Measurements from ENCODE around the gene MMP2. TPM values are rescaled to one million over a fixed set of nuclear protein-coding genes. Genes with fewer than 3 reads are reported as not detected.

Gene MMP2
- total RNA-seq, 1 donor from 2014 or later: 1,246 TPM

DNA sequence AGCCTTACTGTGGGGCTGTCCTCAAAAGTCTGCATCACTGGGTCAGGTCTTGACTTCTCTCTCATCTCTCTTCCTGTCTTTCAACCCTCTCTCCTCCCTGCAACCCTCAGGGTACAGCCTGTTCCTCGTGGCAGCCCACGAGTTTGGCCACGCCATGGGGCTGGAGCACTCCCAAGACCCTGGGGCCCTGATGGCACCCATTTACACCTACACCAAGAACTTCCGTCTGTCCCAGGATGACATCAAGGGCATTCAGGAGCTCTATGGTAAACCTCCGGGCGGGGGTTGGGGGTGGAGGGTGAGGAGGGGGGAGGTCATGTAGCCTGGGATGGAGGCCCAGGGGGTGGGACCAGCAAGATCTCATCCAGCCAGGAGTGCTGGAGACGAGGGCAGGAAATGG is 12.7 kb downstream of the MMP2 start:
- Histone ChIP-seq H3K36me3 (ENCODE audit: insufficient read depth, low read length) (peaks cover 62% of the 10 kb centered on the region), H3K4me2 (ENCODE audit: low read length) (no peak overlapping the region), H3K4me1 (ENCODE audit: insufficient read depth, low read length) (peaks cover 37% of the 10 kb centered on the region), H3K9me3 (ENCODE audit: insufficient read depth, low read depth, low read length) (no peaks in the 10 kb centered on the region), H4K20me1 (ENCODE audit: insufficient read depth, low read length) (peaks cover 4% of the 10 kb centered on the region), H3K9ac (ENCODE audit: low read length) (no peak overlapping the region), H3K4me3 (ENCODE audit: insufficient read depth, low read depth, low read length) (no peak overlapping the region), H3K27me3 (ENCODE audit: insufficient read depth, low read length) (no peaks in the 10 kb centered on the region), H3K79me2 (ENCODE audit: insufficient read depth, low read length) (no peaks in the 10 kb centered on the region), H3K27ac (ENCODE audit: low read depth, low read length) (no peak overlapping the region), H2AFZ (ENCODE audit: low read depth, low read length) (no peak overlapping the region)
- peaks cover 68% of the 10 kb centered on the region for H3K36me3 Mint-ChIP-seq (ENCODE audit: low read depth, unreplicated experiment)
- no peaks in the 10 kb centered on the region for H3K9me3 Mint-ChIP-seq (ENCODE audit: unreplicated experiment)
- no peak for FAIRE-seq
- H3K4me3 Mint-ChIP-seq (ENCODE audit: unreplicated experiment): no peak overlapping the region
- peaks cover 47% of the 10 kb centered on the region for H3K4me1 Mint-ChIP-seq (ENCODE audit: low read depth, unreplicated experiment)
- no peaks in the 10 kb centered on the region for H3K27me3 Mint-ChIP-seq (ENCODE audit: low read depth, unreplicated experiment)
- TF ChIP-seq EZH2 (IDR thresholded peaks at IDR 0.05; ENCODE audit: insufficient read depth, low read length): no peak
- TF ChIP-seq, protein P1, sequence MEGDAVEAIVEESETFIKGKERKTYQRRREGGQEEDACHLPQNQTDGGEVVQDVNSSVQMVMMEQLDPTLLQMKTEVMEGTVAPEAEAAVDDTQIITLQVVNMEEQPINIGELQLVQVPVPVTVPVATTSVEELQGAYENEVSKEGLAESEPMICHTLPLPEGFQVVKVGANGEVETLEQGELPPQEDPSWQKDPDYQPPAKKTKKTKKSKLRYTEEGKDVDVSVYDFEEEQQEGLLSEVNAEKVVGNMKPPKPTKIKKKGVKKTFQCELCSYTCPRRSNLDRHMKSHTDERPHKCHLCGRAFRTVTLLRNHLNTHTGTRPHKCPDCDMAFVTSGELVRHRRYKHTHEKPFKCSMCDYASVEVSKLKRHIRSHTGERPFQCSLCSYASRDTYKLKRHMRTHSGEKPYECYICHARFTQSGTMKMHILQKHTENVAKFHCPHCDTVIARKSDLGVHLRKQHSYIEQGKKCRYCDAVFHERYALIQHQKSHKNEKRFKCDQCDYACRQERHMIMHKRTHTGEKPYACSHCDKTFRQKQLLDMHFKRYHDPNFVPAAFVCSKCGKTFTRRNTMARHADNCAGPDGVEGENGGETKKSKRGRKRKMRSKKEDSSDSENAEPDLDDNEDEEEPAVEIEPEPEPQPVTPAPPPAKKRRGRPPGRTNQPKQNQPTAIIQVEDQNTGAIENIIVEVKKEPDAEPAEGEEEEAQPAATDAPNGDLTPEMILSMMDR (IDR thresholded peaks at IDR 0.05; ENCODE audit: insufficient read depth, low read depth, low read length): no peak
- no peak overlapping the region for H3K27ac Mint-ChIP-seq (ENCODE audit: unreplicated experiment)
- DNase-seq (ENCODE audit: low read depth): no peak

DNA sequence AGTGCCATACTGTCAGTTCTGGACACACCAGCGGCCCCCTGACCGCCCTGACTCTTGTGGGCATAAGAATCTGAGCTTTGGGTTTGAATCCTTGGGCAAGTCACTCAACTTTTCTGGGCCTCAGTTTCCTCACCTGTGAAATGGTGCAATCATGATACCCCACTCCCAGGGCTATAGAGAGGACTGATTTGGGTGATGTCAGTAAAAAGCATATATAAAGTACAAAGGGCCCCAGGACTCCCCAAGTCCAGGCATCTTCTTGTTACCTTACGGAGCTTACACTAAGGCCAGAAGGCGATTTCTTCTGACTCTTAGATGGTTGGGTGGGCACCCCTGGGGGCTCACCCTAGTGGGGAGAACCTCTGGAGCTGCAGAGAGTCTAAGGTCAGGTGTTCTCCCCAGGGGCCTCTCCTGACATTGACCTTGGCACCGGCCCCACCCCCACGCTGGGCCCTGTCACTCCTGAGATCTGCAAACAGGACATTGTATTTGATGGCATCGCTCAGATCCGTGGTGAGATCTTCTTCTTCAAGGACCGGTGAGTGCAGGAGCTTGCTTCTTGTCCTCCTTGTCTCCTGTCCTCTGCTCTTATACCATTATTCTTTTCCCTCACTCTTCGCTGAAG is 13.9 kb downstream of the MMP2 start:
- TF ChIP-seq, protein P1 (IDR thresholded peaks at IDR 0.05; ENCODE audit: insufficient read depth, low read depth, low read length): no peak
- no peak for TF ChIP-seq EZH2 (IDR thresholded peaks at IDR 0.05; ENCODE audit: insufficient read depth, low read length)
- H3K4me3 ChIP-seq (ENCODE audit: insufficient read depth, low read depth, low read length): no peak overlapping the region
- H3K79me2 ChIP-seq (ENCODE audit: insufficient read depth, low read length): no peaks in the 10 kb centered on the region
- H3K27ac ChIP-seq (ENCODE audit: low read depth, low read length): no peak overlapping the region
- Mint-ChIP-seq H3K36me3 (ENCODE audit: low read depth, unreplicated experiment) (peaks cover 61% of the 10 kb centered on the region), H3K27me3 (ENCODE audit: low read depth, unreplicated experiment) (no peaks in the 10 kb centered on the region), H3K9me3 (ENCODE audit: unreplicated experiment) (no peaks in the 10 kb centered on the region), H3K4me1 (ENCODE audit: low read depth, unreplicated experiment) (peaks cover 40% of the 10 kb centered on the region), H3K27ac (ENCODE audit: unreplicated experiment) (no peak overlapping the region), H3K4me3 (ENCODE audit: unreplicated experiment) (no peak overlapping the region)
- FAIRE-seq: peak; percentile 32
- no peak overlapping the region for H2AFZ ChIP-seq (ENCODE audit: low read depth, low read length)
- no peak for DNase-seq (ENCODE audit: low read depth)
- no peaks in the 10 kb centered on the region for H3K9me3 ChIP-seq (ENCODE audit: insufficient read depth, low read depth, low read length)
- H3K36me3 ChIP-seq (ENCODE audit: insufficient read depth, low read length): peaks cover 67% of the 10 kb centered on the region
- H3K4me2 ChIP-seq (ENCODE audit: low read length): no peak overlapping the region
- H3K9ac ChIP-seq (ENCODE audit: low read length): no peak overlapping the region
- peaks cover 4% of the 10 kb centered on the region for H4K20me1 ChIP-seq (ENCODE audit: insufficient read depth, low read length)
- H3K27me3 ChIP-seq (ENCODE audit: insufficient read depth, low read length): no peaks in the 10 kb centered on the region
- peaks cover 32% of the 10 kb centered on the region for H3K4me1 ChIP-seq (ENCODE audit: insufficient read depth, low read length)

- TF ChIP-seq EZH2 (IDR thresholded peaks at IDR 0.05; ENCODE audit: insufficient read depth, low read length): no peak
- TF ChIP-seq, protein P1 (IDR thresholded peaks at IDR 0.05; ENCODE audit: insufficient read depth, low read depth, low read length): peak; percentile 34
- Histone ChIP-seq H3K9me3 (ENCODE audit: insufficient read depth, low read depth, low read length) (no peaks in the 10 kb centered on the region), H3K4me2 (ENCODE audit: low read length) (peak overlapping the region; percentile 12), H3K9ac (ENCODE audit: low read length) (peak overlapping the region; percentile 45), H3K36me3 (ENCODE audit: insufficient read depth, low read length) (peaks cover 52% of the 10 kb centered on the region), H2AFZ (ENCODE audit: low read depth, low read length) (no peak overlapping the region), H3K4me1 (ENCODE audit: insufficient read depth, low read length) (peaks cover 48% of the 10 kb centered on the region), H3K27ac (ENCODE audit: low read depth, low read length) (peak overlapping the region; percentile 68), H4K20me1 (ENCODE audit: insufficient read depth, low read length) (peaks cover 4% of the 10 kb centered on the region), H3K79me2 (ENCODE audit: insufficient read depth, low read length) (no peaks in the 10 kb centered on the region), H3K4me3 (ENCODE audit: insufficient read depth, low read depth, low read length) (no peak overlapping the region), H3K27me3 (ENCODE audit: insufficient read depth, low read length) (no peaks in the 10 kb centered on the region)
- DNase-seq (ENCODE audit: low read depth) (peak; percentile 94), FAIRE-seq (peak; percentile 93)
- Mint-ChIP-seq H3K4me1 (ENCODE audit: low read depth, unreplicated experiment) (peaks cover 51% of the 10 kb centered on the region), H3K27ac (ENCODE audit: unreplicated experiment) (peak overlapping the region; percentile 16), H3K27me3 (ENCODE audit: low read depth, unreplicated experiment) (no peaks in the 10 kb centered on the region), H3K4me3 (ENCODE audit: unreplicated experiment) (no peak overlapping the region), H3K36me3 (ENCODE audit: low read depth, unreplicated experiment) (peaks cover 40% of the 10 kb centered on the region), H3K9me3 (ENCODE audit: unreplicated experiment) (no peaks in the 10 kb centered on the region)
Observed at GRCh38 chr16:55494994-55495421, 16.0 kb downstream of the MMP2 start.
